HS-27A (cell line): Measurements from ENCODE around the gene DUSP9.

Experiments used
- DNase-seq: peaks from one replicate; pipeline ENCODE4 v3.0.0-alpha.2; 2012; ENCODE audit warnings: low read depth, missing footprints

DUSP9 gene

GRCh38 chrX:153637121-153638040, 9.6 kb upstream of the DUSP9 start:
- no peak for DNase-seq

DNA sequence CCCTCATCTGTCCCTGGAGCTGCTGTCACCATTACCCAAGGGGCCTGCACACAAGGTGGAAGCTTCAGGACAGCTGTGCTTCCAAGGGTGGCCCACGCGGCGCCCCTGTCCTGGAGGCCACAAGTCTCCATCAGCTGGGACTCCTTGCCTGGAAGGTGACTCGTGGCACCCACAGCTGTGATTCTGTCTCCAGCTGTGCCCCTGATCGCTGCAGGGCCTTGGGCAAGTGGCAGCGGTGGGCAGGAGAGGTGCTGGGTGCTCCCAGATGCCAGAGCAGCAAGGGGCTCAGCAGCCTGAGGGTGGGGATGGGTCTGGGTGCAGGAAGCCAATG, 9.0 kb upstream of the DUSP9 start:
- DNase-seq: no peak

GRCh38 chrX:153638436-153639176, 8.4 kb upstream of the DUSP9 start:
- DNase-seq: no peak

DNA sequence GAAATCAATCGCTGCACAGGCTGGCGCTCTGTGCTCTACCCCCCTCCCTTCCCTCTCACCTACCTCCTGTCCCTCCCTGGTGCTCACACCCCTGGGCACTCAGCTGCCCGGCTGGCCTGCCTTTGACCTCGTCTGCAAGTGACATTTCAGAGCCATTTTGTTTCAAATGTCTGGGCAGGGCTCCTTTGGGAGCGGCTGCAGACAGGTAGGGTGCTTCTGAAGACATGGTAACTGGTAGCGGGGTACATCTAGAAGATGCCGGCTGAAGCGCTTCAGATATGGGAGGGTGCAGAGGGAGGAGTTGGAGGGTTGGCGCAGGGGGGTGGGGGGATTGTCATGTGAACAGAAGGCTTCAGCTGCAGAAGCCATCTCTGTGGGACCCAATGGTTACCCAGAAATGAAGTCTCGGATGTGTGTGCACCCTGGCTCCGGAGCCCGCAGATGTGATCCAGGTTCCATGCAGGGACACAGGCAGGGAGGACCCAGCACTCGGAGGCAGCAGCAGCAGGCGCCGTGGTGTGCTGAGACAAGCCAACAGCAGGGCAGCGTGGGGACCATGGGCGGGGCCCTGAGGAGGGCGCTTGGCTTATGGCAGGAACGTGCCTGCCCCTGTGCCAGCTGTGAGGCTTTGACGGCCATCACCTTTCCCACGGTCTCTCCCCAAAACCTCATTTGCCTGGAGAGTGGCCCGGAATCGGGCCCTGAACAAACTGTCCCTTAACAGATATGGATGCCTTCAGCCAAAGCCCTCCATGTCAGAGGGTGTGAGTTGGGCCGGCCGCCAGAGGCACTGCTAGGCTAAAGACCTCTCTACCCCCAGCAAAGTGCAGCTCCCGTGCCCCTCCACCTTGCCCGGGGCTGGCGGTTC, 7.6 kb upstream of the DUSP9 start:
- no peak for DNase-seq

DNA sequence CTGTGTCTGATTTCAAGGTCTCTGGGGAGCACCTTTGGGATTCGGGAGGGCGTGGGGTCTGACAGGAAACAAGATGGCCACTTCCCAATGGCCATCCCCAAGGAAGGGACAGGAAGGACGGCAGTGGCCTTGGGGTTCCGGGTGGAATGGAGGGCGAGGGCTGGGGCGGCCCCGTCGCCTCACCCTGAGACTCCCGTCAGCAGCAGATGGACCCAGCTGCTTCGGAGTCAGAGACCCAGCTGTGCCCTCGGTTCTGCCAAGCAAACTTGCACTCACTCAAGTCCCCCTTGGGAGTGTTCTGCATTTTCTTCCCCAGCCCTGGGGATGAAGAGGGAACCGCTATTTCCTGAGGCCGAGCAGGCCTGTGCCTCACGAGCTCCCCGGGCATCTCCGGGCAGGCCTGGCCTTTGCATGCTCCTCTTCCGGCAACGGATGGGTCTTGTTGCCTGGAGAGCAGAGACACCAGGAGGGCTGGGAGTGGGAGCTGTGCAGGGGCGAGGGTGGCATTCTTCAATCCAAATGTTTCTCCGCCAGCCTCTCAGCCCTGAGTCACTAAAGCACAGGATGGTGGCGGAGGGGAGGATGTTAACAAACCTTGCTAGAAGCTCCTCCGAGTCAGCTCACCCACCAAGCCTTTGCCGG, 6.8 kb upstream of the DUSP9 start:
- no peak for DNase-seq

- no peak for DNase-seq
Observed at GRCh38 chrX:153640736-153641575, 6.0 kb upstream of the DUSP9 start.

GRCh38 chrX:153641627-153642026, 5.4 kb upstream of the DUSP9 start:
- no peak for DNase-seq

DNA sequence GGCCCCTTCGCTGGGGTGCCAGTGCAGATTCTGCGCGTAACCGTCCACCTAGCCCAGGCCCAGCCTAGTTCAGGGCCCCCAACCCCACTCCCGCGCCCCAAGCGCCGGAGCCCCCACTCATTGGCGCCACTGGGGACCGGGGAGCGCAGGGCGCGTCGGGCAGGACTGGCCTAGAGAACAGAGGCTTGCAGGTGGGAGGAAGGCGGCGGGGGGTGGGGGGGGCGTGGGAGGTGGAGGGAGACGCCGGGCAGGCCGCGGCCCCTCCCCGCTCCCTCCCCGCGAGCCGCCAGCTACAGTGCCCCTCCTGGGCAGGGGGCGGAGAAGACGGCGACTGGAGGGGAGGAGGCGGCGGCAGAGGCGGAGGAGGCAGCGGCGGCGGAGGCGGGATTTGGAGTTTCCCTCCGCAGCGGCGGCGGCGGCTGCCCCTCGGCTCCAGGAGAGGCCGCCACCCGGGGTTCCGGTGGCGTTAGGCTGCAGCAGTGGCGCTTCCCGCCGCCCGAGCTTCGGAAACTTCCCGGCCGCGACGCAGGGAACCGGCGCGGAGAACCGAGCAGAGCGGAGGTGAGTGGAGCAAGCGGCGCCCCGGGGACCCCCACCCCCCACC, 4.8 kb upstream of the DUSP9 start:
- no peak for DNase-seq

DNA sequence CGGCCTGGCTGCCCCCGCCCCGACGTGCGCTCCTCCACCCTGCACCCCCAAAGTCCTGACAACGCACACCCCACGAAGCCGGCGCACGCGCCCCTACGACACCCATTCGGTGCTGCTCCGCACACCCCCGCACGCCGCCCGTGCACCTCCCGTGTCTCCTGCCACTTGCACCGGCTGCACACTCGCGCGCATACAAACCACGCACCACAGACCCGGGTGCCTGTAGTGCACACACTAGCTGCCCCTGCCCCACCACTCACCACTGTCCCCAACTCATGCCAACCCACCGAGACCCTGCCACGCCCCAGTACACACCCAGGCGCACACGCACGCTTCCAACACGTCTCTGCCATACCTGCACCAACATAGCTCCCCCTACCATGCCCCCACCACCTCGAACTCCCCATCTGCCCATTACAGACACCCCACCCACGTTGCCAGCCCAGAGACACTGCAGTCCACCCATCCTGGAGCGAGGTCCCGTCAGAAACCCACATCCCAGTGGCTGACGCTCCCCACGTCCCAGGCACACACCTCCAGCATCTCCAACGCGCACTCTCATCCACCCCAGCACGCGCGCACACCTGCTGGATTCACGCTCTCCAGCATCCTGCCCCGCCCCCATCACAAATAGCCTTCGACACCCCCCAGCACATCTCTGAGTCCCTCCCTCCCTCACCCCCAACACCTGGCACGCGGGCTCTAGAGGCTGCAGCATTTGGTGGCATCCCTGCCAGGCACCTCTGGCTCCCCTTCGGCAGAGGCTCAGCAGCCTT, 4.2 kb upstream of the DUSP9 start:
- DNase-seq: no peak

DNA sequence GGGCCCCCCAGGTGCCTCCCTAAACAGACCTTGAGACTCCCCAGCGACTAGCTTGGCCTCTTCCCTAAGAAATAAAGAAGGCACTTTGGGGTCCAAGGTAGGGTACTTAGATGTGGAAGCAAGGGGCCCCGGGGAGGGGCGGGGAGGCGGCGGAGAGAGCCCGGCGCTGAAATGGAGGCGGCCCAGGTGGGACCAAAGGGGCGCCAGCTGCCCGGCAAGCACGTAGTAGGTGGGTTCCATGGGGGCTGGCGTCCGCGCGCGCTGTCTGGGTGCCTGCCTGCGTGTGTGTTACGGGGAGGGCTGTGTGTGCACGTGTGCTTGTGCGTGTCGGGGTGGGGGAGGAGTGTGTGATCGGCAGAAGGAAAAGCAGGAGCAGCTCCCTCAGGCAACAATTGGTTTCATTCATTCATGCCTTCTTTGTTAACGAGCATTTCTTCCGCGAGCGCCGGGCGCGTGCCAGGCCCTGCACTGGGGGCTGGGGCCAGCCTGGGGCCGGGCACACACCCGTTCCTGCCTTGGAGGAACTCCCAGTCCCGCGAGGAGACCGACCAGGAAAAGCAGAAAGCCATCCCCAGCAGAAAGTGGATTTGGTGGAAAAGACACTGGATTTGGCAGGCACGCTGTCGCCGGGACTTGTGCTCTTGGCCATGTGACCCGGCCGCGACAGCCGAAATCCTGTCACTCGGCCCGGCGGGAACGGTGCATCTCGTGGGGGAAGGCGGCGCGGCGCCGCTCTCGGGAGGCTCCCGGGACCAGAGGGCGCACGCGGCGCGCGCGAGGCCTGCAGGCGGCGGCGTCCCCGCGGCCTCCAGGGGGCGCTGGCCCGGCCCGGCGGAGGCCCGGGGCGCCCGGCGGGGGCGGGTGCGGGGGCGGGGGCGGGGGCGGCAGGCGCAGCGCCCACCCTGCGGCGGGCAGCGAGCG, 3.3 kb upstream of the DUSP9 start:
- no peak for DNase-seq

GRCh38 chrX:153644356-153645125, 2.5 kb upstream of the DUSP9 start:
- no peak for DNase-seq

- DNase-seq: no peak
Observed at GRCh38 chrX:153645151-153645550, 1.9 kb upstream of the DUSP9 start.

DNA sequence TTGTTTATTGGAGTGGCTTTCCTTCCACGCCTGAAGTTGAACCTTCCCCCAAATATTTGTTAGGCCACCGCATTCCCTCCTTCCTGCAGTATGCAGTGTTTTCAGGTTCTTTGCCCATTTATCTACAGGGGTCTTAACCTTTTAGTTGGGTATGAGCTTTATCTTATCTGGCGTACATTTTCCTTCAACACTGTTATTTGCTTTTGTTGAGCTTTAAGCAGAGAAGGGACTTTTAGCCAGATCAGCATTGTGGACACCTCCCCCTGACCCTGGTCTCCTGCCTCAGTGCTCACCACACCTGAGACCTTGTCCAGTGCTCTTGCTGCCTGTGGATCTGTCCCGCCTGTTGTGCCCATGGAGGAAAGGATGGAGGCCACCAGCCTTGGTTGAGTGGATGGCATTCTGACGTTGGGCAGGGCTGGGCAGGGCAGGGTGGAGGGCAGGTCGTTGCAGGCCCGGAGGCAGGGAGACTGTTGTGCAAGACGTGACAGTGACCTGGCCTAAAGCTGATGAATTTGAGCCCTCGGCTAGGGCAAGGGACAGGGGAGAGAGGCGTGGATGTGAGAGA, 998 bp upstream of the DUSP9 start:
- no peak for DNase-seq

DNA sequence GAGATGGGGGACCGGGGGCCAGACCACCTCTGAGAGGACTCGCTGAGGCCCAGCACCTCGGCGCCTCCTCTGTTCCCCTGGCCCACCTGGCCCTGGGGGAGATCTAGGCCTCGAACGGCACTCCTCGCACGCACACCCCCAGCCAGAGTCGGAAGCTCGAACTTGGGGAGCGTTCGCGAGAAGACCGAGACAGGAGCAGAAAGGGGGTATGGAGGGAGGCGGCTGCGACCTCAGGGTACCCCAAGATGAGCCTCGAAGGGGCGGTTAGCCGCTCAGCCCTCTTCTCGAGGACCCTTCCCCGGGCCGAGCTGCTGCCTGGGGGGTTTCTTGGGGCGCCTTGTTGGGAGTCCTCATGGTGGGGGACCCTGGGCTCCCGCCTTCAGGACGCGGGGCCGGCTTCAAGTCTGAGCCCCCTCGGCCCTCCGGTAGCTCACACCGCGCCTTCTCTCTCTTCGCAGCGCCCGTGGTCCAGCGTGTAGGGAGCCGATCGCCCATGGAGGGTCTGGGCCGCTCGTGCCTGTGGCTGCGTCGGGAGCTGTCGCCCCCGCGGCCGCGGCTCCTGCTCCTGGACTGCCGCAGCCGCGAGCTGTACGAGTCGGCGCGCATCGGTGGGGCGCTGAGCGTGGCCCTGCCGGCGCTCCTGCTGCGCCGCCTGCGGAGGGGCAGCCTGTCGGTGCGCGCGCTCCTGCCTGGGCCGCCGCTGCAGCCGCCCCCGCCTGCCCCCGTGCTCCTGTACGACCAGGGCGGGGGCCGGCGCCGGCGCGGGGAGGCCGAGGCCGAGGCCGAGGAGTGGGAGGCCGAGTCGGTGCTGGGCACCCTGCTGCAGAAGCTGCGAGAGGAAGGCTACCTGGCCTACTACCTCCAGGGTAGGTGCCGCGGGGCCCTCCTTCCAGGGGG, 706 bp downstream of the DUSP9 start:
- no peak for DNase-seq

DNA sequence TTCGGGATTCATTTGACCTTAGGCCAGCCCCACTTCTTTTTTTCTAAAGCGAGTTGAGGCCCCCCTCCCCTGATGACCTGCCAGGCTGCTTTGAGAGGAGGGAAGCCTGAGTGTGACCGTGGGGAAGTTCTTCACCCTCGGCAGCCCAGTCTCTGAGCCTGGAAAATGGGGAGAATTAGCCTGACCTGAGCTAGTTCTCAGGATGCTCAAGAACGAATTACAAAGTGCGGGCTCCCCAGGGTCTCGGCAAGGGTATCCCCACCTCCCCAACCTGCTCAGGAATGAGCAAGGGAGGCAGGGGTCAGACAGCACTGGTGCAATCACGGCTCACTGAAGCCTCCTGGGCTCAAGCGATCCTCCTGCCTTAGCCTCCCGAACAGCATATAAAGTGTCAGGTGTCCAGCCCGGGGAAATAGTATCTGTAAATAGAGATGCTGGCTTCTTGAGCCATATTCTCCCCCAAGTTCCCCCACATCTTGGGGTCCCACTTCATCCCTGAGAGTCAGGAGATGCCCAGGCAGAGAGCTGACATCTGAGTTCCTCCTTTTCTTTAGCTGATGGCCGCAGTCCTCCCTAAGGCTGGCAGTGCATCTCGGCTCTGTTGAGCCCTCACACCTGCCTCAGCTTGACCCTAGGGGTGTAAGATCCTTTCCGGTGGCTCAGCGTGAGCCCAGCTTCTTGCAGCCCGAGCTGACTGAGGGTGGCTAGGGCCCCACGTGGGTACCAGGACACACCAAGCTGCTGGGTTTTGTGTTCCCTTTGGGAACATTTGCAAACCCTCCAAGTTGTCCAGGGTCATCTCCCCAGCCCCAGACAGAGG, 1.6 kb downstream of the DUSP9 start:
- DNase-seq: no peak
